Measurements from ENCODE around the gene STIM1. TPM values are rescaled to one million over a fixed set of nuclear protein-coding genes. Genes with fewer than 3 reads are reported as not detected.
"Not testable (repeated sequence)": the region's sequence is repeated elsewhere in the genome, so short reads cannot be mapped to it uniquely, and the experiment has no call there.

Gene STIM1
- total and polyA plus RNA-seq, 4 donors, result 32.1 to 51.5 (median 41.6) TPM

GRCh38 chr11:4102711-4103110, 247.2 kb downstream of the STIM1 start:
- no peak overlapping the region for H3K27ac ChIP-seq (ENCODE audit: low read depth, low read length)
- DNase-seq (ENCODE audit: low read depth in 4 of 6, low spot score in 6 of 6), result no peak
- H3K9me3 ChIP-seq (ENCODE audit: control insufficient read depth, insufficient read depth, low read length), result no peaks in the 10 kb centered on the region
- no peak overlapping the region for H3K4me3 ChIP-seq (ENCODE audit: low read depth, low read length)
- H3K27me3 ChIP-seq (ENCODE audit: control insufficient read depth, insufficient read depth, low read length), result no peaks in the 10 kb centered on the region
- H3K36me3 ChIP-seq (ENCODE audit: control insufficient read depth, insufficient read depth, low read length), result peaks cover 22% of the 10 kb centered on the region
- no peaks in the 10 kb centered on the region for H3K4me1 ChIP-seq (ENCODE audit: control insufficient read depth, insufficient read depth, low read length)
- WGBS (ENCODE audit: insufficient coverage), result 100% methylated on average over 1 of the region's 4 CpGs

GRCh38 chr11:4103269-4103668, 247.8 kb downstream of the STIM1 start:
- H3K36me3 ChIP-seq (ENCODE audit: control insufficient read depth, insufficient read depth, low read length), result peaks cover 24% of the 10 kb centered on the region
- no peaks in the 10 kb centered on the region for H3K9me3 ChIP-seq (ENCODE audit: control insufficient read depth, insufficient read depth, low read length)
- DNase-seq (ENCODE audit: low read depth in 4 of 6, low spot score in 6 of 6), result no peak
- no peaks in the 10 kb centered on the region for H3K27me3 ChIP-seq (ENCODE audit: control insufficient read depth, insufficient read depth, low read length)
- 91% methylated on average over 1 of the region's 2 CpGs for WGBS (ENCODE audit: insufficient coverage)
- H3K4me3 ChIP-seq (ENCODE audit: low read depth, low read length), result no peak overlapping the region
- no peak overlapping the region for H3K27ac ChIP-seq (ENCODE audit: low read depth, low read length)
- no peaks in the 10 kb centered on the region for H3K4me1 ChIP-seq (ENCODE audit: control insufficient read depth, insufficient read depth, low read length)

DNA sequence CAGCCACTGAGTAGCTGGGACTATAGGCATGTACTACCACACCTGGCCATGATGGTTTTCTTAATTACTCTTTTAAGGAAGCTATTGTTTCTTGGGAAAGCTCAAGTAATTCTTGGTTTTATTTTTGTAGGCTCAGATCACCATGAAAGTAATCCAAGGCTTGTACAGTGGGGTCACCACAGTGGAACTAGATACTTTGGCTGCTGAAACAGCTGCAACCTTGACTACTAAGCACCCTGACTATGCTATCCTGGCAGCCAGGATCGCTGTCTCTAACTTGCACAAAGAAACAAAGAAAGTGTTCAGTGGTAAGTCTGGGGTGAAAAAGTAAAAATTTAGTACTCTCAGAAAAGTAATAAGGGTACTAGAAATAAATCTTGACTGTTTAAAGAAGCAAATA, 250.5 kb downstream of the STIM1 start:
- Histone ChIP-seq H3K36me3 (ENCODE audit: control insufficient read depth, insufficient read depth, low read length) (peaks cover 31% of the 10 kb centered on the region), H3K4me3 (ENCODE audit: low read depth, low read length) (no peak overlapping the region), H3K27ac (ENCODE audit: low read depth, low read length) (no peak overlapping the region), H3K9me3 (ENCODE audit: control insufficient read depth, insufficient read depth, low read length) (no peaks in the 10 kb centered on the region), H3K4me1 (ENCODE audit: control insufficient read depth, insufficient read depth, low read length) (no peaks in the 10 kb centered on the region), H3K27me3 (ENCODE audit: control insufficient read depth, insufficient read depth, low read length) (no peaks in the 10 kb centered on the region)
- WGBS (ENCODE audit: insufficient coverage), result no CpG with 5 or more reads among the region's 1 CpG
- DNase-seq (ENCODE audit: low read depth in 4 of 6, low spot score in 6 of 6), result no peak

DNA sequence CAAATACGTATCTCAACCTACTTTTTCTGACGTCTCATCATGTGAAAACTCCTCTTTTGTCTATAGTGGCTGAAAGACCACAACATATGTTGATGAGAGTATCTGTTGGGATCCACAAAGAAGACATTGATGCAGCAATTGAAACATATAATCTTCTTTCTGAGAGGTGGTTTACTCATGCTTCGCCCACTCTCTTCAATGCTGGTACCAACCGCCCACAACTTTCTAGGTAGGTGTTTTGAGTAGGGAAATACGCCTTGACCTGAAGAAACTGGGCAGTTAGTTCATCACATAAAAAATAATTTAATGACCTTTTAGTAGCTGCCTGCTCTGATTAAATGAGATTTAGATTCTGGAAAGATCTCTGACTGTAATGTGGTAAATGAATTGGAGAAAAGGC, 256.4 kb downstream of the STIM1 start:
- no CpG with 5 or more reads among the region's 5 CpGs for WGBS (ENCODE audit: insufficient coverage)
- H3K27ac ChIP-seq (ENCODE audit: low read depth, low read length), result no peak overlapping the region
- H3K27me3 ChIP-seq (ENCODE audit: control insufficient read depth, insufficient read depth, low read length), result no peaks in the 10 kb centered on the region
- H3K36me3 ChIP-seq (ENCODE audit: control insufficient read depth, insufficient read depth, low read length), result peaks cover 32% of the 10 kb centered on the region
- H3K9me3 ChIP-seq (ENCODE audit: control insufficient read depth, insufficient read depth, low read length), result no peaks in the 10 kb centered on the region
- H3K4me3 ChIP-seq (ENCODE audit: low read depth, low read length), result no peak overlapping the region
- DNase-seq (ENCODE audit: low read depth in 4 of 6, low spot score in 6 of 6), result no peak
- H3K4me1 ChIP-seq (ENCODE audit: control insufficient read depth, insufficient read depth, low read length), result no peaks in the 10 kb centered on the region

- peaks cover 26% of the 10 kb centered on the region for H3K36me3 ChIP-seq (ENCODE audit: control insufficient read depth, insufficient read depth, low read length)
- H3K27me3 ChIP-seq (ENCODE audit: control insufficient read depth, insufficient read depth, low read length), result no peaks in the 10 kb centered on the region
- no peaks in the 10 kb centered on the region for H3K9me3 ChIP-seq (ENCODE audit: control insufficient read depth, insufficient read depth, low read length)
- no peak for DNase-seq (ENCODE audit: low read depth in 4 of 6, low spot score in 6 of 6)
- 100% methylated on average over 1 of the region's 2 CpGs for WGBS (ENCODE audit: insufficient coverage)
- no peak overlapping the region for H3K27ac ChIP-seq (ENCODE audit: low read depth, low read length)
- no peaks in the 10 kb centered on the region for H3K4me1 ChIP-seq (ENCODE audit: control insufficient read depth, insufficient read depth, low read length)
- H3K4me3 ChIP-seq (ENCODE audit: low read depth, low read length), result no peak overlapping the region
Measured at GRCh38 chr11:4115128-4115527, 259.7 kb downstream of the STIM1 start.

DNA sequence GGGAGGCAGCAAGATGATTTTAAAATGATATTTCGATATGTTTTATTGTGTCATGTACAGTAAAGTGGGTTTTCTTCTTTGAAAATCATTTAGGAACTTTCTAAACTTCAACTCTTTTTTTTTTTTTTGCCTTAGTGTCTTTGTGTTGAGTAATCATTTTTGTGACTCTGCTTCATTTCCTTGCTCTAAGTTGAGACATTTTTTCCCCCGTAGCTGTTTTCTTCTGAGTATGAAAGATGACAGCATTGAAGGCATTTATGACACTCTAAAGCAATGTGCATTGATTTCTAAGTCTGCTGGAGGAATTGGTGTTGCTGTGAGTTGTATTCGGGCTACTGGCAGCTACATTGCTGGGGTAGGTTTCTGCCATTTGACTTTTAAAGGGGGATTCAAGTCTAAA, 262.6 kb downstream of the STIM1 start:
- H3K27me3 ChIP-seq (ENCODE audit: control insufficient read depth, insufficient read depth, low read length), result no peaks in the 10 kb centered on the region
- DNase-seq (ENCODE audit: low read depth in 4 of 6, low spot score in 6 of 6), result peak in 1 of 6 donors; percentile 32
- no peaks in the 10 kb centered on the region for H3K4me1 ChIP-seq (ENCODE audit: control insufficient read depth, insufficient read depth, low read length)
- 90% methylated on average over 2 of the region's 3 CpGs for WGBS (ENCODE audit: insufficient coverage)
- H3K4me3 ChIP-seq (ENCODE audit: low read depth, low read length), result no peak overlapping the region
- no peaks in the 10 kb centered on the region for H3K9me3 ChIP-seq (ENCODE audit: control insufficient read depth, insufficient read depth, low read length)
- peaks cover 37% of the 10 kb centered on the region for H3K36me3 ChIP-seq (ENCODE audit: control insufficient read depth, insufficient read depth, low read length)
- H3K27ac ChIP-seq (ENCODE audit: low read depth, low read length), result no peak overlapping the region

- no peak overlapping the region for H3K27ac ChIP-seq (ENCODE audit: low read depth, low read length)
- 84% methylated on average over 3 of the region's 4 CpGs for WGBS (ENCODE audit: insufficient coverage)
- H3K4me3 ChIP-seq (ENCODE audit: low read depth, low read length), result no peak overlapping the region
- no peak for DNase-seq (ENCODE audit: low read depth in 4 of 6, low spot score in 6 of 6)
- no peaks in the 10 kb centered on the region for H3K27me3 ChIP-seq (ENCODE audit: control insufficient read depth, insufficient read depth, low read length)
- H3K36me3 ChIP-seq (ENCODE audit: control insufficient read depth, insufficient read depth, low read length), result peaks cover 34% of the 10 kb centered on the region
- H3K9me3 ChIP-seq (ENCODE audit: control insufficient read depth, insufficient read depth, low read length), result no peaks in the 10 kb centered on the region
- no peaks in the 10 kb centered on the region for H3K4me1 ChIP-seq (ENCODE audit: control insufficient read depth, insufficient read depth, low read length)
Measured at GRCh38 chr11:4123218-4123617, 267.8 kb downstream of the STIM1 start.

- no peaks in the 10 kb centered on the region for H3K4me1 ChIP-seq (ENCODE audit: control insufficient read depth, insufficient read depth, low read length)
- H3K4me3 ChIP-seq (ENCODE audit: low read depth, low read length), result no peak overlapping the region
- WGBS (ENCODE audit: insufficient coverage), result 100% methylated on average over 1 of the region's 6 CpGs
- no peaks in the 10 kb centered on the region for H3K9me3 ChIP-seq (ENCODE audit: control insufficient read depth, insufficient read depth, low read length)
- H3K27ac ChIP-seq (ENCODE audit: low read depth, low read length), result no peak overlapping the region
- DNase-seq (ENCODE audit: low read depth in 4 of 6, low spot score in 6 of 6), result no peak
- H3K36me3 ChIP-seq (ENCODE audit: control insufficient read depth, insufficient read depth, low read length), result peaks cover 32% of the 10 kb centered on the region
- H3K27me3 ChIP-seq (ENCODE audit: control insufficient read depth, insufficient read depth, low read length), result no peaks in the 10 kb centered on the region
Measured at GRCh38 chr11:4125141-4125540, 269.7 kb downstream of the STIM1 start.

DNA sequence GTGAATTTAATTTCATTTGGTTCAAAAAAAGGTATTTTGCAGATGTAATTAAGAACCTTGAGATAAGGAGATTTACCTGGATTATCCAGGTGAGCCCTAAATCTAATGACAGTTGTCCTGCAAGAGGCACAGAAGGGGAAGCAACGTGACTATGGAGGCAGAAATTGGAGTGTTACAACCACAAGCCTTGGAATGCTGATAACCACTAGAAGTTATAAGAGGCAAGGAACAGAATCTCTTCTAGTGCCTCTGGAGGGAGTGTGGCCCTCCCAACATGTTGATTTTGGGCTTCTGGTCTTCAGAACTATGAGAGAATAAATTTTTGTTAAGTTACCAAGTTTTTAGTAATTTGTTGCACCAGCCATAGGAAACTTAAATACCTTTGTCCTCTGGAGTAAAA, 271.9 kb downstream of the STIM1 start:
- Histone ChIP-seq H3K4me3 (ENCODE audit: low read depth, low read length) (no peak overlapping the region), H3K27me3 (ENCODE audit: control insufficient read depth, insufficient read depth, low read length) (no peaks in the 10 kb centered on the region), H3K36me3 (ENCODE audit: control insufficient read depth, insufficient read depth, low read length) (peaks cover 19% of the 10 kb centered on the region), H3K9me3 (ENCODE audit: control insufficient read depth, insufficient read depth, low read length) (no peaks in the 10 kb centered on the region), H3K27ac (ENCODE audit: low read depth, low read length) (no peak overlapping the region), H3K4me1 (ENCODE audit: control insufficient read depth, insufficient read depth, low read length) (no peaks in the 10 kb centered on the region)
- DNase-seq (ENCODE audit: low read depth in 4 of 6, low spot score in 6 of 6), result no peak
- 100% methylated on average over 1 of the region's 1 CpG for WGBS (ENCODE audit: insufficient coverage)

GRCh38 chr11:4130219-4130618, 274.8 kb downstream of the STIM1 start:
- H3K27me3 ChIP-seq (ENCODE audit: control insufficient read depth, insufficient read depth, low read length); H3K4me1 ChIP-seq (ENCODE audit: control insufficient read depth, insufficient read depth, low read length); H3K27ac ChIP-seq (ENCODE audit: low read depth, low read length); H3K9me3 ChIP-seq (ENCODE audit: control insufficient read depth, insufficient read depth, low read length); H3K4me3 ChIP-seq (ENCODE audit: low read depth, low read length); DNase-seq (ENCODE audit: low read depth in 4 of 6, low spot score in 6 of 6): not testable (repeated sequence)
- H3K36me3 ChIP-seq (ENCODE audit: control insufficient read depth, insufficient read depth, low read length), result peaks cover 12% of the 10 kb centered on the region
- 100% methylated on average over 2 of the region's 4 CpGs for WGBS (ENCODE audit: insufficient coverage)
